Limb (tissue), 2 donors: Measurements from ENCODE around the gene HRC.
"Not testable (repeated sequence)": the region's sequence is repeated elsewhere in the genome, so short reads cannot be mapped to it uniquely, and the experiment has no call there.

Source experiments
- DNase-seq, 2 donors: peaks; one replicate each; pipeline ENCODE4 v3.0.0-alpha.2; 2016; ENCODE audit errors: extremely low spot score in 2 of 2

The HRC gene

GRCh38 chr19:49155005-49155819 is at the start of gene HRC:
Gene HRC, minus strand, starts transcription at chr19:49155396. Its CDS starts 159 bp downstream, at chr19:49155237.
- DNase-seq = peak in 1 of 2 donors; percentile 65

GRCh38 chr19:49201042-49201441 is 45.8 kb upstream of the HRC start:
- no peak for DNase-seq

GRCh38 chr19:49200238-49200862 is 45.2 kb upstream of the HRC start:
- DNase-seq = no peak

- DNase-seq = no peak
Measured at GRCh38 chr19:49196527-49197240, 41.5 kb upstream of the HRC start.

- no peak for DNase-seq
Measured at GRCh38 chr19:49194408-49194807, 39.2 kb upstream of the HRC start.

- no peak for DNase-seq
Measured at GRCh38 chr19:49193822-49194394, 38.7 kb upstream of the HRC start.

- no peak for DNase-seq
Measured at GRCh38 chr19:49190781-49191180, 35.6 kb upstream of the HRC start.

GRCh38 chr19:49189259-49189658 is 34.1 kb upstream of the HRC start:
- no peak for DNase-seq

GRCh38 chr19:49188626-49189200 is 33.5 kb upstream of the HRC start:
- no peak for DNase-seq

- no peak for DNase-seq
Measured at GRCh38 chr19:49186108-49186507, 30.9 kb upstream of the HRC start.

- DNase-seq = no peak
Measured at GRCh38 chr19:49182848-49183375, 27.7 kb upstream of the HRC start.

- not testable (repeated sequence) for DNase-seq
Measured at GRCh38 chr19:49182010-49182847, 27.0 kb upstream of the HRC start.

- no peak for DNase-seq
Measured at GRCh38 chr19:49180659-49181058, 25.5 kb upstream of the HRC start.

GRCh38 chr19:49173198-49173597 is 18.0 kb upstream of the HRC start:
- DNase-seq = no peak

- no peak for DNase-seq
Measured at GRCh38 chr19:49168421-49168820, 13.2 kb upstream of the HRC start.

GRCh38 chr19:49167857-49168409 is 12.7 kb upstream of the HRC start:
- DNase-seq = no peak

GRCh38 chr19:49165865-49166301 is 10.7 kb upstream of the HRC start:
- DNase-seq = no peak

- peak in 1 of 2 donors; percentile 5 for DNase-seq
Measured at GRCh38 chr19:49165111-49165750, 10.0 kb upstream of the HRC start.

GRCh38 chr19:49161987-49162386 is 6.8 kb upstream of the HRC start:
- no peak for DNase-seq
